ENCODE data around the gene NLRP7. TPM values are rescaled to one million over a fixed set of nuclear protein-coding genes. Genes with fewer than 3 reads are reported as not detected.
"Not testable (repeated sequence)": the region's sequence is repeated elsewhere in the genome, so short reads cannot be mapped to it uniquely, and the experiment has no call there.

The NLRP7 gene
- polyA plus RNA-seq, 3 donors = 0.08 TPM; not detected in 2

DNA sequence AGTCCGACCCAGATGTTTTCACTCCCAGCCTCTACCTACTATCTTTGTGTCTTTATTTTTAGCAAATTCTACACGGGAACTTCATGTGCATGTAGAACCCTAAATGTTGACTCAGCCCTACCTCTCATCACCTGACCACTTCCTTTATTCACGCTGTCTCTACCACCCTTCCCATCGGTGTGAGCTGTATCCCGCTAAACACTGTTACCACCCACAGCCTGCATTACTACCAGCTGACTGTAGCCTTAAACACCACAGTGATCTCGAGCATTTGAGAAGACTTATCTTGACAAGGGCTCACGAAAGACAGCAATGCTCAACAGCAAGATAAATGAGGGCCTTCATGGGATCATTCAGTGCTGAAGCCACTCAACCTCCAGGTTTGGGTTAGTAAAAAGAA, 26.2 kb downstream of the NLRP7 start:
- DNase-seq (ENCODE audit: low read depth in 3 of 3, low spot score in 2 of 3) = no peak

DNA sequence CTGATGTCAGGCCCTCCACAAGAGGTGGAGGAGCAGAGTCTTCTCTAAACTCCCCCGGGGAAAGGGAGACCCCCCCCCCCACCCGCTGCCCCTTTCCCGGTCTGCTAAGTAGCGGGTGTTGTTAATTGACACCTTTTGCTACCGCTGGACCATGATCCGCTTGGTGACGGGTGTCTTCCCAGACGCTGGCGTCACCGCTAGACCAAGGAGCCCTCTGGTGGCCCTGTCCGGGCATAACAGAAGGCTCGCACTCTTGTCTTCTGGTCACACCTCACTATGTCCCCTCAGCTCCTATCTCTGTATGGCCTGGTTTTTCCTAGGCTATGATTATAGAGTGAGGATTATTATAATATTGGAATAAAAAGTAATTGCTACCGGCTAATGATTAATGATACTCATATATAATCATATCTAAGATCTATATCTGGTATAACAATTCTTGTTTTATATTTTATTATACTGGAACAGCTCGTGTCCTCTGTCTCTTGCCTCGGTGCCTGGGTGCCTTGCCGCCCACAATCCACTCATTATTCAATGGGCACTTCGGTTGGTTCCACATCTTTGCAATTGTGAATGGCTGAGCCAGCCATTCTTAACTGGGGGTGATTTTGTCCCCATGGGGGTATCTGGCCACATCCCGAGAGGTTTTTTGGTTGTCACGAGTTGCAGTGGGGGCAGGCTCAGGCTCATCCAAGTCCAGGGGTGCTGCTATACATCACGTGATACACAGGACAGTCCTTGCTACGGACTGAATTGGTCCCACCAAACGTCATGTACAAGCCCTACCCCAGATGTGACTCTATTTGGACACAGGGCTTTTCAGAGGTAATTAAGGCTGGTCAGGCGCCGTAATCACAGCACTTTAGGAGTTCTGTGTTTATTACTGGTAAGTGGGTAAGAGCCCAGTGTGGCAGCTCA, 27.4 kb downstream of the NLRP7 start:
- not testable (repeated sequence) for DNase-seq (ENCODE audit: low read depth in 3 of 3, low spot score in 2 of 3)

DNA sequence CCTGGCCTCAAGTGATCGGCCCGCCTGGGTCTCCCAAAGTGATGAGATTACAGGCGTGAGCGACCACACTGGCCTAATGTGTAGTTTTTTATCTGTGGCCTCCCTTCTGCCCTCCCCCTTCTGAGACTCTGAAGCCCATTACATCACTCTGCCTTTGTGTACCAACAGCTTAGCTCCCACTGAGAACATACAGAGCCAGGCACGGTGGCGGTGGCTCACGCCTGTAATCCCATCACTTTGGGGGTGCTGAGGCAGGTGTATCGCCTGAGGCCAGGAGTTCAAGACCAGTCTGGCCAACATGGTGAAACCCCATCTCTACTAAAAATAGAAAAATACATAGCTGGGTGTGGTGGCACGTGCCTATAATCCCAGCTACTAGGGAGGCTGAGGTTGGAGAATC, 28.8 kb downstream of the NLRP7 start:
- DNase-seq (ENCODE audit: low read depth in 3 of 3, low spot score in 2 of 3) = no peak

DNA sequence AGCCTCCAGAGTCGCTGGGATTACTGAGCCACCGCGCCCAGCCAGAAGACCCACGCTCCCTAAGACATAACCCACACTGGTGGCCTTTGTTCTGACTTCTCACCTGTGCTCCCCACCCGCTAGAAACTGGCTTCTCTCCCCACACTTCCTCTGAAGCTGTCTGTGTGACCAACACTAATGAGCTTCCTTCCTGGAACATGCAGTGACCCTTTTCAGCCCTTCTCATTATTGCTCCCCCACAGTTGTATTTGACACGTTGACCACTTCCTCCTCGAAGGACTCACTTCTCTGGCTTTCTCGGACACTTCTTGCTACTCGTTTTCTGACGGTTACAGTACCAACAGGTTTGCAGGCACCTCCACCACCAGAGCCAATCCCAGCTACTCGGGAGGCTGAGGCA, 30.5 kb downstream of the NLRP7 start:
- DNase-seq (ENCODE audit: low read depth in 3 of 3, low spot score in 2 of 3) = no peak

DNA sequence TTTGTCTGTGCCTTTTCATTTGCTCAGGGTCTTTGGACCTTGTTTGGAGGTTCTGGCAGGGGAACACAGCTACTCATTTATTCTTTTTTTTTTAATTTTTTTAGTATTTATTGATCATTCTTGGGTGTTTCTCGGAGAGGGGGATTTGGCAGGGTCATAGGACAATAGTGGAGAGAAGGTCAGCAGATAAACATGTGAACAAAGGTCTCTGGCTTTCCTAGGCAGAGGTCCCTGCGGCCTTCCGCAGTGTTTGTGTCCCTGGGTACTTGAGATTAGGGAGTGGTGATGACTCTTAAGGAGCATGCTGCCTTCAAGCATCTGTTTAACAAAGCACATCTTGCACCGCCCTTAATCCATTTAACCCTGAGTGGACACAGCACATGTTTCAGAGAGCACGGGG, 39.4 kb downstream of the NLRP7 start:
- not testable (repeated sequence) for DNase-seq (ENCODE audit: low read depth in 3 of 3, low spot score in 2 of 3)

DNA sequence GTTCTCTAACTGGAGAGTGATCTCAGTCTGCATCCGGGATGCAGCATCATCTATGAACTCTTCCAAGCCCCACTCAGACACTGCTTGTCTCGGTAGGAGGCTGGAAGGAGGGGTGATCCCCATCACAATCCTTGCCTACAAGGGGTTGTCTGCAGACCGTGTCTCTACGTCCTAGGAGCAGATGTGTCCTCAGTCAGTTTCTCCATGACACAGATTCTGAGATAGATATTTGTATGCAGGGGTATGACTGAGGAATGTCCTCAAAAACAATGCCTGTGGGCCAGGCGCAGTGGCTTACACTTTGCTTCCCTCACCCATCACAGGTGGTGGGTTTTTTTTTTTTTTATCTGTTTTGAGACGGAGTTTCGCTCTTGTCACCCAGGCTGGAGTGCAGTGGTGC, 40.5 kb downstream of the NLRP7 start:
- DNase-seq (ENCODE audit: low read depth in 3 of 3, low spot score in 2 of 3) = no peak

DNA sequence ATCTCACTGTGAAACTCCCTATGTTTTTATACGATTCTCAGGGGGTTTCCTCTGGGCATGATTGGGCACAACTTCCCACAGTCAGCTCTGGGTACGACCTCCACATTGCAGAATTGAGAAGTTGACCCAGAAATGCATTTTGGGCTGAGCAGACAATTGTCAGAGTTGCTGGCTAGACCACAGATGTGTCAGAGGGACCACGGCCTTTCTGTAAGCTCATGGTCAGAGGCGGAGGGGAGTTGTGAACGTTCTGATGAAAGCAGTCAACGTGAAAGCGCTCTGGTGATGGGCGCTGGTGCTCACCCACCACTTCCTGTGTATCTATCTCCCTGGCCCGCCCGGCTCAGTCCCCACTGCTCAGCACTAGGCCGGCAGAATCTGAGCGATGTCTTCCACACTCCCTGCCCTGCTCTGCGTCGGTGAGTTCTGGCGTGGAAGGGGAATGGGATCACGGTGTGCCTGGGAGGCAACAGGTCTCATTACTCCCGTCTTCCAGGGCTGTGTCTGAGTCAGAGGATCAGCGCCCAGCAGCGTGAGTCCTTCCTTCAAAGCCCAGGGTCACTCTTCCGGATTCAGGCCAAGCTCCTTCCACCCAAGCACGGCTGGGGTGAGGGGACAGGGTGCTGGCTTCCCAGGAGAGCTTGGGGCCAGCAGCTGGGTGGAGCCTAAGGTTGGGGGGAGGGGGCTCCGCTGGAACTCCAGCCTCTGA, 41.4 kb downstream of the NLRP7 start, which contains the start of gene NCR1:
NCR1 (plus strand) TSS at position 346 of the 709 bp plus-strand sequence; CDS start at position 386, 40 bp downstream.
- DNase-seq (ENCODE audit: low read depth in 3 of 3, low spot score in 2 of 3) = no peak

DNA sequence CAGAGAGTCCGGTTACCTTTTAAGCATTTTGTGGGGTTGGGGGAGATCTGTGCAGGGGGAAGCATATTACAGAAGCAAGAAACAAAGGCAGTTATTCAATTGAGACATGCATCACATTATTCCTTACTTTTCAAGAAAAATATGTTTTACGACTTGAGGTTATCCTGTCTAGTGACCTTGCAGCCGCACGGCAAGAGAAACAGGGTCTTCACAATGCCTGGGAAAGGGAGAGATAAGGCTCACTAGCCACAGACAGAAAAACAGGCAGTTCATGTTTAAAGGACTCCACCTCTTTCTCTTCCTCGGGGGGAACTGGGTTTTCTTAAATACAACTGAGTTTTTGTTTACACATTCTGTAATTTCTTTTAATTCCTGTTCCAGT, 41.9 kb downstream of the NLRP7 start:
- no peak for DNase-seq (ENCODE audit: low read depth in 3 of 3, low spot score in 2 of 3)

DNA sequence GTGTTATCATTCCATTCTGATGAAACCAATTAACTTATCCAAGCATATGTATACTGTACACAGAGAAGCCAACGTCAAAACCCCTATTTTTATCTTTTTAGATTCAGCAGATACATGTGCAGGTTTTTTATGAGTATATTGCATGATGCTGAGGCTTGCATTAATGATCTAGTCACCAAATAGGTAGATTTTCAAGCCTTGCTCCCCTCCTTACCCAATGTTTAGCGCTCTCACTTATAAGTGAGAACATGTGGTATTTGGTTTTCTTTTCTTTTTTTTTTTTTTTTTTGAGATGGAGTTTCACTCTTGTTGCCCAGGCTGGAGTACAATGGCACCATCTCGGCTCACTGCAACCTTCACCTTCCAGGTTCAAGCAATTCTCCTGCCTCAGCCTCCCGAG, 43.1 kb downstream of the NLRP7 start:
- not testable (repeated sequence) for DNase-seq (ENCODE audit: low read depth in 3 of 3, low spot score in 2 of 3)

DNA sequence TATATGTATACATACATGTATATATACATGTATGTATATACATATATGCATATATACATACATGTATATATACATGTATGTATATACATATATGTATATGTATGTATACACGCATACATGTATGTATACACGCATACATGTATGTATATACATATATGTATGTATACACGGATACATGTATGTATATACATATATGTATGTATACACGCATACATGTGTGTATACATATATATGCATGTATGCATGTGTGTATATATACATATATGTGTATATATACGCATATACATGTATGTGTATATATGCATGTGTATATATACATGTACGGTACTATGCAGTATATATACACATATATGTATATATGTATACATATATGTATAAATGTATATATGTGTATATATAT, 44.0 kb downstream of the NLRP7 start:
- DNase-seq (ENCODE audit: low read depth in 3 of 3, low spot score in 2 of 3) = no peak

DNA sequence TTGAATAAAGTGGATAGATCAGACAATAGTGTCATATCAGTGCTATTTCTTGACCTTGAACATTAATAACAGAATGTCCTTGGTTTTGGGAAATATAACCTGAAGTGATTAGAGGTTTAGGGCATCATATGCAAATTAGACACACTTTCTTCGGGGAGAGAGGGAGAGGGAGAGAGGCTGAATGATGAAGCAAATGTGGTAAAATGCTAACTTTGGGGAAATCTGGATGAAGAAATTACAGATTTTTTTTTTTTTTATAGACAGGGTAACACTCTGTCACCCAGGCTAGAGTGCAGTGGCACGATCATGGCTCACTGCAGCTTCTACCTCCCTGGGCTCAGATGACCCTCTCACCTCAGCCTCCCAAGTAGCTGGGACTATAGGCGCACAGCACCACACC, 45.3 kb downstream of the NLRP7 start:
- no peak for DNase-seq (ENCODE audit: low read depth in 3 of 3, low spot score in 2 of 3)

DNA sequence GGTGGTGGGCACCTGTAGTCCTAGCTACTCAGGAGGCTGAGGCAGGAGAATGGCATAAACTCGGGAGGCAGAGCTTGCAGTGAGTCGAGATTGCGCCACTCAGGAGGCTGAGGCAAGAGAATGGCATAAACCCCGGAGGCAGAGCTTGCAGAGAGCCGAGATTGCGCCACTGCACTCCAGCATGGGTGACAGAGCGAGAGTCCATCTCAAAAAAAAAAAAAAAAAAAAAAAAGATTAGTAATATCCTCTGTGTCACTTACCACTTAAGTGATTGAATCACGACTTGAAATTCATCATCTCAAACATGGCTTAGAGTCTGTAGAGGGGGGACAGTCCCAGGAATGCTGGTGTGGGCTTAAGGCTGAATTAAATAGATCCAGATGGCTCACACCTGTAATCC, 46.2 kb downstream of the NLRP7 start:
- not testable (repeated sequence) for DNase-seq (ENCODE audit: low read depth in 3 of 3, low spot score in 2 of 3)

DNA sequence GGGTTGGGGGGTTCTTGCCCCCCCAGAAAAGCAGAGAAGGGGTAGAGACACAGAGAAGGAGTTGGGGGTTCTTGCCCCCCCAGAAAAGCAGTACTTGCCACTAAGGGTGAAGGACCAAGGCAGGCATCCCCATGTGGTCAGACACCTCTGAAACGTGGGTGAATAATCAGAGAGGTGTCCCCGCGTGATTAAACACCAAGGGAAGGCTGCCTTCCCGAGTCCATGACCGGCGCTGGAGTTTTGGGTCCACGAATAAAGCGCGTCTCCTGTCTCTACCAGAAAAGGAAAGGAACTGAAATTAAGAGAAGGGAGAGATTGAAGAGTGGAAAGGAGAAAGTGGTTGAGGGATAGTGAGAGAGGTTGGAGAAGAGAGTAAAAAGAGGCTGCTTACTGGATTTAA, 47.7 kb downstream of the NLRP7 start:
- DNase-seq (ENCODE audit: low read depth in 3 of 3, low spot score in 2 of 3) = not testable (repeated sequence)

DNA sequence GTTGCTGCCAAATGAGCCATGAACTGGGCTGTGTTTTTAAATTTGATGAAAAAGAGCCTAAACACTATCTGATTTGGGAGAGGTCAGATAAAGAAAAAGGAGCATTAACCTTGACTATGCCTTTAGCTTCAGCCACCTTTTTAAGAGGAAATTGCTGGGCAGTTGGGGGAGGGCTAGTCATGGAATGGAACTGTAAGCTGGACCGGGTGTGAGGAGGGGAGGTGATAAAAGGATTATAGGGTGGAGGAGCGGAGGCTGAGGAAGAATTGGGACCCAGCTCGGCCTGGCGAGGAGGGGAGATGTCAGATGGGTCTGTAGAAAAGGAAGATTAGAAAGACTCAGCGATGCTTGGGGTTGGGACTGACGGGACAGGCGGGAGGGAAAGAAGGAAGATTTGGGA, 48.6 kb downstream of the NLRP7 start:
- DNase-seq (ENCODE audit: low read depth in 3 of 3, low spot score in 2 of 3) = not testable (repeated sequence)

DNA sequence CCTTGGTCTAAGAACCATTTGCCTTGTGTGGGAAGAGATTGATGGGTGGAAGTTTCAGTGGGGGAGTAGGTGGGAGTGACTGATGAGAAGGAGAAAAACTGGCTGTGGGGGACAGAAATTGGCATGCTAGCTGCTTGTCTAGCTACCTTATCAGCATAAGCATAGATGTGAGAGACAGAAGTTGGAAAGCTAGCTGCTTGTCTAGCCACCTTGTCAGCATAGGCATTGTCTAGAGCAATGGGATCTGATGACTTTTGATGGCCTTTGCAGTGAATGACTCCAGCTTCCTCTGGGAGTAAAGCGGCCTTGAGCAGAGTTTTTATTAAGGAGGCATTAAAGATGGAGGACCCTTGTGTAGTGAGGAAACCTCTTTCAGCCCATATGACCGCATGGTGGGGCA, 51.3 kb downstream of the NLRP7 start:
- no peak for DNase-seq (ENCODE audit: low read depth in 3 of 3, low spot score in 2 of 3)

DNA sequence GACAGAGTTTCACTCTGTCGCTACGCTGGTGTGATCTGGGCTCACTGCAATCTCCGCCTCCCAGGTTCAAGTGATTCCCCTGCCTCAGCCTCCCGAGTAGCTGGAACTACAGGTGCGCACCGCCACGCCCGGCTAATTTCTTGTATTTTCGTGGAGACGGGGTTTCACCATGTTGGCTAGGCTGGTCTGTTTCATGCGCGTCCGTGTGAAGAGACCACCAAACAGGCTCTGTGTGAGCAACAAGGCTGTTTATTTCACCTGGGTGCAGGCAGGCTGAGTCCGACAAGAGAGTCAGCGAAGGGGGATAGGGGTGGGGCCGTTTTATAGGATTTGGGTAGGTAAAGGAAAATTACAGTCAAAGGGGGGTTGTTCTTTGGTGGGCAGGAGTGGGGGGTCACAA, 53.2 kb downstream of the NLRP7 start:
- DNase-seq (ENCODE audit: low read depth in 3 of 3, low spot score in 2 of 3) = not testable (repeated sequence)

DNA sequence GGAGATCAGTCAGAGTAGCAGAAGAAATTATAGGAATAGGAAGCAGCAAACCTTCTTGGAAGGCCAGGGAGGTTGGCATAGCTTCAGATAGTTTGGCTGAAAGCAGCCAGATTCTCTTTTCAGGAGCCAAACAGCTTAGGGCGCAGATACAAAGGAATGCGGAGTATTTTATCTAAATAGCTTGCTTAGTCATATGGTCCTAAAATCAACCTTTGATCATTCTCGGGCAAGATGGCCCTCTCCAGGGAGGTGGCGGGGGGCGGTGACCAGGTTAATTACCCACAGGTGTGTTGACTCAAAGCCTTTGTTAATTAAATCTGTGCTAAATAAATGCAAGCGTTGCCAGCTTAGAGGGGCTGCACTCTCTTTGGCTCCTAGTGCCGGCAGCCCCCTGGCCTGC, 53.9 kb downstream of the NLRP7 start:
- DNase-seq (ENCODE audit: low read depth in 3 of 3, low spot score in 2 of 3) = no peak

DNA sequence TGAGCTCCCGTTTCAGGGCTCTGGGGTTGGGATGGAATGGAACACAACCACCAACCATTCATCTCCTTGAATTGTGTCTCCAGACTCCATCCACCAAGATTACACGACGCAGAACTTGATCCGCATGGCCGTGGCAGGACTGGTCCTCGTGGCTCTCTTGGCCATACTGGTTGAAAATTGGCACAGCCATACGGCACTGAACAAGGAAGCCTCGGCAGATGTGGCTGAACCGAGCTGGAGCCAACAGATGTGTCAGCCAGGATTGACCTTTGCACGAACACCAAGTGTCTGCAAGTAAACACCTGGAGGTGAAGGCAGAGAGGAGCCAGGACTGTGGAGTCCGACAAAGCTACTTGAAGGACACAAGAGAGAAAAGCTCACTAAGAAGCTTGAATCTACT, 57.8 kb downstream of the NLRP7 start:
- DNase-seq (ENCODE audit: low read depth in 3 of 3, low spot score in 2 of 3) = no peak

DNA sequence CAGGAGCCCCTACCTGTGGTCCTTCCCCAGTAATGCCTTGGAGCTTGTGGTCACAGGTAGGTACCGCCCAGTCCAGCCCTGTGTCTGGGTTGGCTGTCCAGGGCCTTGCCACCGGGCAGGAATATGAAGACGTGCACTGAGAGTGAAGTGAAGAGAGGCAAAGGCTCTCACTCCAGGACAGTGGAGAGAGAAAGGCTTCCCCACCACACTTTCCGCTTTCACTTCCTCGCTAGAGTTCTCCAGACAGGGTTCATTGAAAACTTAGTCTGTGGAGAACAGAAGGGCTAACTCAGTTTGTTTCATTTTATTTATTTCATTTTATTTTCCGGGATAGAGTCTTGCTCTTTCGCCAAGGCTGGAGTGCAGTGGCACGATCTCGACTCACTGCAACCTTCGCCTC, 59.1 kb downstream of the NLRP7 start:
- DNase-seq (ENCODE audit: low read depth in 3 of 3, low spot score in 2 of 3) = no peak

DNA sequence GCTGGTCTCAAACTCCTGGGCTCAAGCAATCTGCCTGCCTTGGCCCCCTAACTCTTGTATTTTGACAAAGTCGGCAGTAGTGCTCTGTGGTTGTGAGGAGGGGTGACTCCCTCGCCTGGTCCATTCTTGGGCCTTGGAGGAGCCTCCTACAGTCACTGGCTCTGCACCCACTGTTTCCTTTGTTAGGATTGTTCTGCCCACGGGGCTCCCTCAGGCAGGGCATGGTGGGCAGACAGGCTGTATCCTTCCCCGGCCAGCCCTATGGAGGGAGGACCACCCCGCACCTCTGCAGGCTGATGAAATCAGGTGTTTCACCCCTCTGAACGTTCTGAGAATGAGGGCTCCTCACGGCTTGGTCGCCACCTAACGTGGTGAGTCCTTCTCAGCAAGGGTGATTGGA, 64.1 kb downstream of the NLRP7 start:
- DNase-seq (ENCODE audit: low read depth in 3 of 3, low spot score in 2 of 3) = no peak

DNA sequence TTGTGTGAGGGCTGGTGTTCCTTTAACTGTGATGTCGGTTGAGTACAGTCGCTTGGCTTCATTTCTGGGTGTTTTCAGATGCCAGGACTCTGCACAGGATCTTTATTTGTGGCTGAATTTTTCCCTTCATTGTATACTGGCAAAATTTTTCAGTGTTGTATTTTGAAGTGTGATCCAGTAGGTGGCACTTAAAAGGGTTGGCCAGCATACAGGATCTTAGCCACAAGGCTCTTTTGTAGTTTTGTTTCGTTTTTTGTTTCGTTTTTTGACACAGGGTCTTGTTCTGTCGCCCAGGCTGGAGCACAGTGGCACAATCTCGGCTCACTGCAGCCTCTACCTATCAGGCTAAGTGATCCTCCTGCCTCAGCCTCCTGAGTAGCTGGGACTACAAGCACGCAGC, 64.6 kb downstream of the NLRP7 start:
- DNase-seq (ENCODE audit: low read depth in 3 of 3, low spot score in 2 of 3) = no peak

DNA sequence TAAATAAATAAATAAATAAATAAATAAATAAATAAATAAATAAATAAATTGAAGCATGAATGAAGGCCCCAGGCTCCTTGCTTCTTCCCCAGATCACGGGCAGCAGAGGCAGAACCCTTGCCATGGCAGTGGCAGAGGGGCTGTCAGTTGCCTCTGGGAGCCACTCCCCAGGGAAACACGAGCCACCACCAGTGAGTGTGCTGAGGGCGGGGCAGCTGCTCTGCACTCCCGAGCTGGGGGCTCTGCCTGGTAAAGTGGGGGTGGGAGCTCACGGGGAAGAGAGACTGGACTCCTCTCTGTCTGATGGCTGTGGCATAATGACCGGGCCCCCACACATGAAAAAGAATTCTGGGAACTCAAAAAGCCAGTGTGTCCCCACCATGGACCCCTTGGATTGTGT, 65.4 kb downstream of the NLRP7 start:
- no peak for DNase-seq (ENCODE audit: low read depth in 3 of 3, low spot score in 2 of 3)
